SK-N-SH treated with all-trans-retinoic acid at 6 μM for 48 hours (cell line): ENCODE data around the gene NTSR2.

ENCODE experiments used
- ATAC-seq: fragments of 200-7000 bp; cut with Tn5 transposase; 3 replicates; pipeline ENCODE4 v1.9.1; 2020; ENCODE audit warnings: mild to moderate bottlenecking, moderate library complexity
- BACH2 ChIP-seq: fragments of 250-450 bp; sonication (Bioruptor Pico); IDR thresholded peaks from 2 replicates; pipeline ENCODE4 v1.9.0; 2021; ENCODE audit warnings: mild to moderate bottlenecking, borderline replicate concordance
- ESRRG ChIP-seq: fragments of 250-450 bp; sonication (Bioruptor Pico); IDR thresholded peaks from 2 replicates; pipeline ENCODE4 v1.6.1; 2021; ENCODE audit warnings: mild to moderate bottlenecking
- ISL1 ChIP-seq: fragments of 250-450 bp; sonication (Bioruptor Pico); IDR thresholded peaks from 2 replicates; pipeline ENCODE4 v2.1.2; 2022; ENCODE audit warnings: mild to moderate bottlenecking, moderate library complexity
- PPARA ChIP-seq: fragments of 250-450 bp; sonication (Bioruptor Pico); IDR thresholded peaks from 2 replicates; pipeline ENCODE4 v1.5.0; 2020; ENCODE audit warnings: mild to moderate bottlenecking, borderline replicate concordance
- RARB ChIP-seq: fragments of 250-450 bp; sonication (Bioruptor Pico); IDR thresholded peaks from 2 replicates; pipeline ENCODE4 v1.8.0; 2021; ENCODE audit warnings: mild to moderate bottlenecking, moderate library complexity
- SNAI2 ChIP-seq: fragments of 250-450 bp; sonication (Bioruptor Pico); IDR thresholded peaks from 2 replicates; pipeline ENCODE4 v1.5.0; 2020; ENCODE audit warnings: mild to moderate bottlenecking, moderate library complexity
- TOX ChIP-seq: fragments of 250-450 bp; sonication (Bioruptor Pico); IDR thresholded peaks from 2 replicates; pipeline ENCODE4 v1.8.0; 2021; ENCODE audit warnings: mild to moderate bottlenecking, moderate library complexity, borderline replicate concordance
- ZC3H10 ChIP-seq: fragments of 250-450 bp; sonication (Bioruptor Pico); IDR thresholded peaks from 2 replicates; pipeline ENCODE4 v1.5.1; 2021; ENCODE audit warnings: mild to moderate bottlenecking, moderate library complexity
- ZNF70 ChIP-seq: fragments of 450-650 bp; formaldehyde crosslinking; IDR thresholded peaks from 2 replicates; pipeline ENCODE4 v1.5.0; 2020; ENCODE audit warnings: mild to moderate bottlenecking, moderate library complexity
- TF ChIP-seq, protein P1 (sequence below): fragments of 250-450 bp; sonication (Bioruptor Pico); IDR thresholded peaks from 2 replicates; pipeline ENCODE4 v1.8.0; 2020; ENCODE audit warnings: mild to moderate bottlenecking, moderate library complexity, borderline replicate concordance
- TF ChIP-seq, protein P2 (sequence below): fragments of 250-450 bp; sonication (Bioruptor Pico); IDR thresholded peaks from 2 replicates; pipeline ENCODE4 v1.5.1; 2021; ENCODE audit warnings: mild to moderate bottlenecking, moderate library complexity
- TF ChIP-seq, protein P3 (sequence below): fragments of 250-450 bp; sonication (Bioruptor Pico); IDR thresholded peaks from 2 replicates; pipeline ENCODE4 v1.8.0; 2021; ENCODE audit warnings: low read depth, mild to moderate bottlenecking, moderate library complexity, borderline replicate concordance

The NTSR2 gene

DNA sequence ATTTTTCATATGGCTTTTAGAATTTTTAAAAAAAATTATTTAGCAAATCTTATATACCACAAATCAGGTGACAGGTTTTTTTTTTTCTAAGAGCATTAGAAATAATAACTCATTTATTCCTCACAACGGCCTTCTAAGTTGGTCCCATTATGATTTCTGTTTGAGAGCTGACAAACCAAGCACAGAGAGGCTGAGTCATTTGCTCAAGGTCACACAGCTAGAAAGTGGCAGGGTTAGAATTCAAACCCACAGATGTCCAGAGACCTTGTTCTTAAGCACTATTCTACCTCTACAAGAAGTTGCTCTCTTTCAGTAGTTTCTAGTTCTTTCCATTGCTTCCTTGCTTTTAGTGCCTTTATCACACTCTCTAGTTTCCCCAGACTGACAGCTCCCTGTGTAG is 47.6 kb upstream of the NTSR2 start (continued):
- TF ChIP-seq, protein P1, sequence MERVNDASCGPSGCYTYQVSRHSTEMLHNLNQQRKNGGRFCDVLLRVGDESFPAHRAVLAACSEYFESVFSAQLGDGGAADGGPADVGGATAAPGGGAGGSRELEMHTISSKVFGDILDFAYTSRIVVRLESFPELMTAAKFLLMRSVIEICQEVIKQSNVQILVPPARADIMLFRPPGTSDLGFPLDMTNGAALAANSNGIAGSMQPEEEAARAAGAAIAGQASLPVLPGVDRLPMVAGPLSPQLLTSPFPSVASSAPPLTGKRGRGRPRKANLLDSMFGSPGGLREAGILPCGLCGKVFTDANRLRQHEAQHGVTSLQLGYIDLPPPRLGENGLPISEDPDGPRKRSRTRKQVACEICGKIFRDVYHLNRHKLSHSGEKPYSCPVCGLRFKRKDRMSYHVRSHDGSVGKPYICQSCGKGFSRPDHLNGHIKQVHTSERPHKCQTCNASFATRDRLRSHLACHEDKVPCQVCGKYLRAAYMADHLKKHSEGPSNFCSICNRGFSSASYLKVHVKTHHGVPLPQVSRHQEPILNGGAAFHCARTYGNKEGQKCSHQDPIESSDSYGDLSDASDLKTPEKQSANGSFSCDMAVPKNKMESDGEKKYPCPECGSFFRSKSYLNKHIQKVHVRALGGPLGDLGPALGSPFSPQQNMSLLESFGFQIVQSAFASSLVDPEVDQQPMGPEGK (CRISPR knock-in tag): no peak
- TF ChIP-seq, all 23 proteins: peak for 0

DNA sequence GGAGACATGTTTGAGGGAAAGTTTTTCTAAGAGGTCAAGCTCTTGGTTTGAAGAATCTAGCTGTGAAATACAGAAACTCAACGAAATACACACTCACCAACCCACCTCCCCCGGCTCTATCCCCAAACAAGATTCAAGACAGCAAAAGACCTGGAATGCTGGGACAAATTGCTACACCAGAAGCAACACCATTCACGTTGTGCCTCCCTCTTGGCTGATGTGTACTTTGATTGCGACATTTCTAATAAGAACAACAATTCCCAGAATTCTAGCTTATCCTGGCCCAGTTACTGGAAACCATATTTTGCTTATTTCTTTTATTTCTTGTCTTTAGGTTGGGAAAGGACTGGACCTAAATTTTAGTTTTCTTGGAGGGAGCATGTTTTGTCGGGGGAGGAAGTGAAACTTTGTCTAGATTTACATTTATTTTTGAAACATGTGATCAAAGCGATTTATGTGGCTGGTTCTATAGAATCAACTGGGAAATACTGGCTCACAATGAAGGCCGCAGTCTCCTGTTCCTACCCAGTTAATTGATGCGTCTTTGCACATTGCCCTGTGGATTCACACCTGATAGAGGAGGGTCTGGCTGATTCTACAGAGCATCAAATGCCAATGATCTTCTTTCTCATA is 46.8 kb upstream of the NTSR2 start:
- ATAC-seq: no peak
- TF ChIP-seq SNAI2 (CRISPR knock-in tag): 0 out of 2 replicates have a peak, but pooled peaks have one; percentile 11
- TF ChIP-seq, protein P1 (CRISPR knock-in tag): no peak

DNA sequence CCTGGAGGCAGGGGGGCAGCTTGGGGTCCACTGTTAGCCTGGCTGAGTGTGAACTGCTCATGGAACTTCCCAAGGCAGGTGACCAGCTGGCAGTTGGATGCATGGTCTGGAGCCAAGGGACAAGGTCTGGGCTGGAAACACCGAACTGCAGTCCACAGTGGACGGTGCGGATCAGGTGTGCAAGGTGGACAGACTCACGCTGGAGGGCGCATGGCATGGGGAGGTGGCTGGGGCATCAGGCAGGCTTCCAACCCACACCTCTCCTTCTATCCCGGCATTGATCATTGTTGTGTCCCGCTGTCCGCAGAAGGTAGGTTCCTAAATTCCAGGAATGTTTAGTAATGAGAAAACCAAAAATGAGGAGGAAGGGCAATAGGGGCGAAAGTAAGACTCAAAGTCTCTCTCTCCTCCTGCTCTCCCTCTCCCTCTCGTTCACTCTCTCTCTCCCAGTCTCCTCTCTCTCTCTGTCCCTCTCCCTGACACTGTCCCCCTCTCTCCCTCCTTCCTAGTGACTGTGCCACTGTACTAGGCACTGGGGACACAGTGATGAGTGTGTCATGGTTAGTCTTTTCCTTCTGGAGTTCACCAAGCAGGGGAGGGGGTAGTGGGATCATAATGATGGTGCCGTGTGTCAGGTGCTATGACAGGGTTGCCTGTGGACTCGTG is 46.1 kb upstream of the NTSR2 start:
- ATAC-seq: no peak
- TF ChIP-seq BACH2 (no peak), ZC3H10 (no peak), ESRRG (CRISPR knock-in tag) (no peak), PPARA (CRISPR knock-in tag) (no peak), TOX (CRISPR knock-in tag) (no peak)
- TF ChIP-seq, protein P2, sequence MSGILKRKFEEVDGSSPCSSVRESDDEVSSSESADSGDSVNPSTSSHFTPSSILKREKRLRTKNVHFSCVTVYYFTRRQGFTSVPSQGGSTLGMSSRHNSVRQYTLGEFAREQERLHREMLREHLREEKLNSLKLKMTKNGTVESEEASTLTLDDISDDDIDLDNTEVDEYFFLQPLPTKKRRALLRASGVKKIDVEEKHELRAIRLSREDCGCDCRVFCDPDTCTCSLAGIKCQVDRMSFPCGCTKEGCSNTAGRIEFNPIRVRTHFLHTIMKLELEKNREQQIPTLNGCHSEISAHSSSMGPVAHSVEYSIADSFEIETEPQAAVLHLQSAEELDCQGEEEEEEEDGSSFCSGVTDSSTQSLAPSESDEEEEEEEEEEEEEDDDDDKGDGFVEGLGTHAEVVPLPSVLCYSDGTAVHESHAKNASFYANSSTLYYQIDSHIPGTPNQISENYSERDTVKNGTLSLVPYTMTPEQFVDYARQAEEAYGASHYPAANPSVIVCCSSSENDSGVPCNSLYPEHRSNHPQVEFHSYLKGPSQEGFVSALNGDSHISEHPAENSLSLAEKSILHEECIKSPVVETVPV: no peak
- TF ChIP-seq, protein P3, sequence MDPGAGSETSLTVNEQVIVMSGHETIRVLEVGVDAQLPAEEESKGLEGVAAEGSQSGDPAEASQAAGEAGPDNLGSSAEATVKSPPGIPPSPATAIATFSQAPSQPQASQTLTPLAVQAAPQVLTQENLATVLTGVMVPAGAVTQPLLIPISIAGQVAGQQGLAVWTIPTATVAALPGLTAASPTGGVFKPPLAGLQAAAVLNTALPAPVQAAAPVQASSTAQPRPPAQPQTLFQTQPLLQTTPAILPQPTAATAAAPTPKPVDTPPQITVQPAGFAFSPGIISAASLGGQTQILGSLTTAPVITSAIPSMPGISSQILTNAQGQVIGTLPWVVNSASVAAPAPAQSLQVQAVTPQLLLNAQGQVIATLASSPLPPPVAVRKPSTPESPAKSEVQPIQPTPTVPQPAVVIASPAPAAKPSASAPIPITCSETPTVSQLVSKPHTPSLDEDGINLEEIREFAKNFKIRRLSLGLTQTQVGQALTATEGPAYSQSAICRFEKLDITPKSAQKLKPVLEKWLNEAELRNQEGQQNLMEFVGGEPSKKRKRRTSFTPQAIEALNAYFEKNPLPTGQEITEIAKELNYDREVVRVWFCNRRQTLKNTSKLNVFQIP: no peak
- TF ChIP-seq, protein P1 (CRISPR knock-in tag): no peak
- TF ChIP-seq, all 23 proteins: peak for 0

DNA sequence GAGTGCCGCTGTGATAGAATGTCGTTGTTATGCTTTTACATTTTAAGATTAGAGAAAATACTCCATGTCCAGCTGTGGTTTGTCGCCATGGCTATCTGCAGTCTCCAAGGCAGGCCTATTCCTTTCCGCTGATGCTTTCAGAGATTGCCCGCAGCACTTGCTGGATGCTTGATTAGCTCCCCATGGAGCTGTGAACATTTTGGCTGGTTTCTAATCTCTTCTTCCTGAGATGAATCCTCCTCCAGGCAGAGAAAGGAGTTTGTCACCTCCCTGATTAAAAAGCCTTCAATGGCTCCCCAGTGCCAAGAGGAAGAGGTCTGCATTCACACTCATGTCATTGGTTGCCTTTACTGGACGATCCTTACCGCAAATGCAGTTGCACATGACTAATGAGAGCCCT is 43.8 kb upstream of the NTSR2 start:
- ATAC-seq: no peak
- no peak for TF ChIP-seq ISL1

DNA sequence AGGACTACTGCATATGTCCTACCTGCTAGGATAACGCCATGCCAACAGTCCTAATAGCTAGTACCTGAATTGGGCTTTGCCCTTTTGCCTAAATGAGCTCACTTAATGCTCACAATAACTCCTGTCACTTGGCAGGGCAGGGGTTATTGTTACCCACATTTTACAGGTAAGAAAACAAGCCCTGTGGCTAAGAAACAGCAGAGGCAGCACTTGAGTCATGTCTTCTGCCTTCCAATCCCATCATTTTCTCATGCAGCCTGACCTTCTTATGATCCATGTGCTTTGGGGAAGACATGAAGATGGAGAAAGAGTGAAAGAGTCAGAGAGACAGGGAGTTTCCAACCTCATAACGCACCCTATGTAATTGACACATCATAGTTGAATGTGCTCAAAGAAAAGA is 42.9 kb upstream of the NTSR2 start:
- no peak for ATAC-seq

More for the DNA sequence above, 42.9 kb upstream of the NTSR2 start:
- no peak for TF ChIP-seq ZNF70 (CRISPR knock-in tag)
- no peak for TF ChIP-seq RARB
- TF ChIP-seq BACH2: no peak
- TF ChIP-seq TOX (CRISPR knock-in tag): no peak
- no peak for TF ChIP-seq ESRRG (CRISPR knock-in tag)
- TF ChIP-seq, protein P1 (CRISPR knock-in tag): no peak
